Measurements from ENCODE around the gene OR7A5.
"Not testable (repeated sequence)": the region's sequence is repeated elsewhere in the genome, so short reads cannot be mapped to it uniquely, and the experiment has no call there.

OR7A5 gene

DNA sequence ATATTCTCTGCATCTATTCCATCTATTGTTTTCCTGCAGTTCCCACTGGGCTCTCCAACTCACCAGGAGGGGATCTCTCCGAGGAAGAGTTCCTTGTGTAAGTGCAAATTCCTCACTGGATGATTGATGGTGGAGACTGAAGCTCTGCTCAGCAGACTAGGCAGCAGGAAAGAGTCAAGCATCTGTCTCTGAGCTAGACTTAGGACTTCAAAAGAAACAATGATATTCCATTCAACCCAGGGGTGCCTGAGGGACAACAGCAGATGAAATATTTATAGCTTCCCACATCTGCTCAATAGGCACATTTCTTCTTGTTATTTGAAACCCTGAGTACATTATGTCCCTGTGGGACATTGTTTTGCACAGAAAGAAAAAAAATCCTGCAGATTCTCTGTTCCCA lies at the start of gene OR7A5, which contains the start of gene OR7C1:
TSS of gene OR7A5 (minus strand) at position 175 of the 400 bp plus-strand sequence. CDS start 6,944 bp downstream, outside the sequence.
TSS of gene OR7C1 (minus strand) at position 175 of the 400 bp plus-strand sequence. CDS start 35,049 bp downstream, outside the sequence.
- DNase-seq, result no peak

DNA sequence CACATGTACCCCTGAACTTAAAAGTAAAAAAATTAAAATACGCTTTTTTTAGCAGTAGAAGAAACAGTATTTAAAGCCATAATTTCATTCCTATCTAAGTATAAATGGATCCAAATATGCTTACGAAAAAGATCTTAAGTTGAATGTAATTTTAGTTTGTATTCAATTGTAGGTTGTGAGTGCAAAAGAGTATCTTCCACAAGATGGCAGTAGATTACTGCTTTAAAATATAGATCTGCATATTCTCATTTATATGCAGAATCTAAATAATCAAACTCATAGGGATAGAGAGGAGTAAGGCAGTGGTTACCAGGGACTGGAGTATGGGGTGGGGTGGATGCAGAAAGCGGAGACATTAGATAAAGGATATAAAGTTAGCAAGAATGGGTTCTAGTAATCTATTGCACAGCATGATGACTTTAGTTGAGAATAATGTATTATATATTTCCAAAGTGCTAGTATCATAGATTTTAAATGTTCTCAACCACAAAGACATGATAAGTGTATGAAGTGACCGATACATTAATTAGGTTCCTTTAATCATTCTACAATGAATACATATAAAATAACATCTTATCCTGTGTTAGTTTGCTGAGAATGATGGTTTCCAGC lies 36.7 kb upstream of the OR7A5 start:
- peak in 1 of 2 donors; percentile 1 for DNase-seq

DNA sequence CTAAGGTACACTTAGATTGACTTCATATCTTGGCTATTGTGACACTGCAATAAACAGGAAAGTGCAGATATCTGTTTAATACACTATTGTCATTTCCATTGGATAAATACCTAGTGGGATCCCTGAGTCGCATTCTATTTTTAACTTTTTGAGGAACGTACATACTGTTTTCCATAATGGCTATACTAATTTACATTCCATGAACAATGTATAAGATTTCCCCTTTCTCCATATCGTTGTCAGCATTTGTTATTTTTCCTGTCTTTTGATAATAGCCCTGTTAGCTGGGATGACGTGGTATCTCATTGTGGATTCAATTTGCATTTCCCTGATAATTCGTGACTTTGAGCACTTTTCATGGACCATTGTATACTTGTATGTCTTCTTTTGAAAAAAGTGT lies 33.5 kb upstream of the OR7A5 start:
- no peak for DNase-seq

DNA sequence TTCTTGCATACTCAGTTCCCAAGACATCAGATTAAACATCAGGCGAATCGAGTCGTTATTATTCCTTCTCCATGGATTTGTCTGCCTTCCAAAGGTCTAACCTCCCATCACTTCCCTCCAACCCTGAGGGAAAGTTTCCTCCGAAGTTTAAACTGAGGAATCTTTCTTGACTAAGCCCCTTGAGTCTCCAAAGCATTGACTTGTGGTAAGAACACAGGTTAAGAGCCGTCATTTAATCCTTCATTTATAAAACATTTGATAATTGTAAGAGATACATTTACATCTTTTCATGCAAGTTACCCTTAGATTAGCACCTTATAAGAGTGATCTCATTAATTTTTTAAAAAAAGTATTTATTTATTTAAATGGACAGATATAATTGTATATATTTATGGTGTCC lies 13.8 kb upstream of the OR7A5 start, which contains the start of gene OR7A10:
TSS of gene OR7A10 (minus strand) at position 101 of the 400 bp plus-strand sequence. CDS start 7,045 bp downstream, outside the sequence.
- DNase-seq, result no peak

DNA sequence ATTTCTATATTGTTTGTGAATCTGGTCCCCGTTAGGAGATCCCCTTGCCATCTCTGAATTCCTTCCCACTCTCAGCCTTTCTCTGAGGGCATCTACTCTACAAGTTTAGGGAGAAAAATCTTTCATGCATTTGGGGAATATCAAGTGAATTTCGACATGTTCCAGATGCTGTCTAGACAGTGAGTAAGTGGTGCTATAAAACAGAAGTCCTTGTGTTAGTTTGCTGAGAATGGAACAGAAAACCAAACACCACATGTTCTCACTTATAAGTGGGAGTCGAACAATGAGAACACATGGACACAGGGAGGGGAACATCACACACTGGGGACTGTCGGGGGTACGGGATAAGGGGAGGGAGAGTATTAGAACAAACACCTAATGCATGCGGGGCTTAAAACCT lies 8.6 kb upstream of the OR7A5 start:
- DNase-seq, result no peak

DNA sequence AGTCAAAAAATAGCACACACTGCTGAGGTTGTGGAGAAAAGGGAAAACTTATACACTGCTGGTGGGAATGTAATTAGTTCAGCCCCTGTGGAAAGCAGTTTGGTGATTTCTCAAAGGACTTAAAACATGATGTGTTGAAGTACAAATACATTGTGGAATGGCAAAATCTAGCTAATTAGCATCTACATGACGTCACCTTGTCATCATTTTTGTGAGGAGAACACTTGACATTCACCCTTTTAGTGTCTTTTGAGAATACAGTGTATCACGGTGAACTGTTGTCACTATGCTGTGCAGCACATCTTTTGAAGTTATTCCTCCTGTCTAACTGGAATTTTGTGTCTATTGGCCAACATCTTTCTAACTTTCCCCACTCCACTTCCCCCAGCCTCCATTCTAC lies 8.2 kb upstream of the OR7A5 start:
- DNase-seq, result no peak

DNA sequence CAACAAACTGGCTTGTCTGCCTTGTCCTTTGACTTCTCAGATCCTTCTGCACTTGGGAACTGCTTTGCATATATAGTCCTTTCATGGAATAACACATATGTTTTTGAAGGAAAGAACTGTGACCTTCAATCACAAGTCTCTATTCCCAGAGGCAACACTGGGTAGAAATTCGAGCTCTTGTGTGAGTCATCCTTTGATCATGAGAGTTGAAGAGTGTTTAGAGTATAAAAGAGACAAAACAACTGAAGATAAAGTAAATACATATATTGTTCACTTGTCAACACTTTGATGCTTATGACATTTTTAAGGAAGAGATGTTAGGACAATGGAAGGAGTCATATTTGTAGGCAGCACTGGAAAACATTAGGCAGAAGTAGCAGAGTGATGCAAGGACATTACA lies 5.2 kb upstream of the OR7A5 start:
- DNase-seq, result no peak

DNA sequence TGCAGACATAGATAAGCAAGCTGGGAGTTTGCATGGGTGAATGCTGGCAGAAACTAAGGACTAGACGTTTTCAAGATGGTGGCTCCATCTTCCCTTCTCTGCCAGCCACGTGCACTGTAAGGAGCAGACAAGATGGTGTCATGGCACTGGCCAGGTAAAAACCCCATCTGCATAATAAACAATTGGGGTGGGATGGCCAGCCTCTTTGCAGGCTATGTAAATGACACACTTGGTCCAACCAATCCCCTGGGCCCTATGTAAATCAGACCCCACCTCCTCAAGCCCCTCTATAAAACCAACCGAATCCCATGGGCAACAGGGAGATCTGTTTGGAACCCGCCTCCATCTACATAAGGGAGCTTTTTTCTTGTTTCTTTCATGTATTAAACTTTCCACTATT lies 2.4 kb upstream of the OR7A5 start:
- DNase-seq, result no peak

DNA sequence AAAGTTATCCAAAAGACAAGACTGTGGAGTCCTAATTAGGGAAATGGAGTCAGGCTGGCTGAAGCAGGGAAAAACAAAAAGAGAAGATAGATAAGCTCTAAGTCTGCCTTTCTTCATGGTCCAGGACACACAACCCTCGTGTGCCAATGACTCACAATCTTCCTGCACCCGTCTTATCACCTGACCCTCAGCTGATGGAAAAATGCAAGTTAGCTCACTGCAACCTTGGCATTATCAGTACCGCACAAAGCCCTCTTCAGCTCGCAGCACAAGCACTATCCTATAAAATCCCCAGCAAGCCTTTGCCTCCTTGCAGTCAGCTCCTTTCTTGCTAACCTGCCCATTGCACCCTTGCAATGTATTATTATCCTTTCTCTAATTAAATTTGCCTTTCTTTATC lies 4.3 kb downstream of the OR7A5 start:
- no peak for DNase-seq

DNA sequence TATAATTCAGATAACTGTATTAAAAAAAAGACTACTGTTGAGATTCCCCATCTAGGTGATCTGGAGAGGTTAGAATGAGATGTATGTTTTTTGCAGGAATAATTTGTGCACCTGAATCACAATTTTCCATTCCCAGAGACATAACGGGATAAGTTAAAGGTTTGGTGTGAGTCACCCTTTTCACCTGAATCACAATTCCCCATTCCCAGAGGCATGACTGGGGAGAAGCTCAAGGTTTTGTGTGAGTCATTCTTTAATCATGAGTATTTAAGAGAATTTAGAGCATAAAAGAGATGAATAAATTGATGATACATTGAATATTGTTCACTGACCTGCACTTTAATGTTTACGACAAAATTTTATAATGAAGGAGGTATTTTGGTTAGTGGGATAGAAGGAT lies 9.0 kb downstream of the OR7A5 start:
- no peak for DNase-seq

DNA sequence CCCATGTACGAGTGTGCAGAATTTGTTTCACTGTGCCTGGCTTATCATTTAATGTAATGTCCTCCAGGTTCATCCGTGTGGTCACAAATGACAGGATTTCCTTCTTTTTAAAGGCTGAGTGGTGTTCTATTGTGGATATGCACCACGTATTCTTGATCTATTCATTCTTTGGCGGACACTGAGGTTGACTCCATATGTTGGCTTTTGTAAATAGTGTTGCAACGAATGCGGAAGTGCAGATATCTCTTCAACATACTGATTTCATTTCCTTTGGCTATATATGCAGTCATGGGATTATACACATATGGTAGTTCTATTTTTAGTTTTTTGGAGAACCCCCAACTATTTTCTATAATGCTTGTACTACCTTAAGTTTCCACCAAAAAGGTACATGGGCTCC lies 13.0 kb downstream of the OR7A5 start:
- no peak for DNase-seq

DNA sequence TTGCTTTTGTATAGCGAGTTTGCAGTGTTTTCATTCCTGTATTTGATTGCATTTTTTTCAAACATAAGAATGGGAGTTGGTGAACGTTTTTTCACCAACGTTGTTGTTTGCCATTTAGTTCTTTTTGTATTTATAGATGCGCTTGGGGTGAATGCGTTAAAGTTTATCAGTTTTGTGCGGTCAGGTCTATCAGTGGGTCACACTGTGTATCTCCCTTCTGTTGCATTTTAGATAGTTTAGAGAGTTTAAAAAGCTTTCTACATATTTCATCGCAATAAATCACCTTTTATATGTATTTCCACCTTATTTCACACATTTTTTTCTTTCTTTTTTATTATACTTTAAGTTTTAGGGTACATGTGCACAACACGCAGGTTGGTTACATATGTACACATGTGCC lies 16.4 kb downstream of the OR7A5 start:
- DNase-seq, result no peak

DNA sequence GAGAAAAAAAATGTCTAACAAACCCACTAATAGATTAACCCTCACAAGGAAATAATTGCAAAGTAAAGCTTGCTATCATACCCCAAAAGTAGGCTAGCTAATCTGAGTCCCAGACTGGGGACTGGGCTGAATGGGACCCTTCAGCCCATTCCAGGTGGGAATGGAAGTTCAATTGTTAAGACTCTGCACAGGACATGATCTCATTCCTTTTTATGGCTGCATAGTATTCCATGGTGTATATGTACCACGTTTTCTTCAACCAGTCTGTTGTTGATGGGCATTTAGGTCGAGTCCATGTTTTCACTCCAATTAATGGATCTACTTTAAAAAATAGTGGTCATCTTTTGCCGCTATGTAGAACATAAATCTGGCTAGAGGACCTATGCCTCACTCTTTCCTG lies 17.9 kb downstream of the OR7A5 start:
- DNase-seq, result no peak

DNA sequence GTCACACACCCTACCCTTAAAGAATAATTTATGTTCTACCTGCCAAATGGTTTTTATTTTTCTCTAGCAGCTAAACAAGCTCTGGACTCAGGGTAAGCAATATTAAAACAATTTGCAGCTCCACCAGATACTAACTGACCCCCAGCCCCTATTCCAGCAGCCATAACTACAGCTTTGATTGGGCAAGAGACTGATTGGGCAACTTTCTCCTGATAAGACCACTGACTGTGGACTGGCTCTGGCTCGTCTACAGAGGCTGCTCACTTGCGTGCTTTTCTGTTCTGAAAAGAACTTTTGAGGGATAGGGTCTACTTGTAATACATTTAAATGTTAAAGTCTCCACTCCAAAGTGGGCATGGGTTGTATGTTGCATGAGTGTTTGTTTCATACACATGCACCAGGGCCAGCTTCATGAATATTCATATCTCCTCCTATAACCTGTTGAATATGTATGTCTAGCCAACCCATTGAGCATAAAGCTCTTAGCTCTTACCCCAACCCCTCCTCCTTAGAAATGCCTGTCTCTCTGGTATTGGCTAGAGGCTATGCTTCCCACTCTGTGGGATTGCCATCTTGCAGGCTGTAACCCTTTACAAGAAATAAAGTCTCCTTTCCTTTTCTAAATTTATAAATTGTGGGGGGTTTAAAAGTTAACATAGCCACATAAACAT lies 19.9 kb downstream of the OR7A5 start:
- no peak for DNase-seq

DNA sequence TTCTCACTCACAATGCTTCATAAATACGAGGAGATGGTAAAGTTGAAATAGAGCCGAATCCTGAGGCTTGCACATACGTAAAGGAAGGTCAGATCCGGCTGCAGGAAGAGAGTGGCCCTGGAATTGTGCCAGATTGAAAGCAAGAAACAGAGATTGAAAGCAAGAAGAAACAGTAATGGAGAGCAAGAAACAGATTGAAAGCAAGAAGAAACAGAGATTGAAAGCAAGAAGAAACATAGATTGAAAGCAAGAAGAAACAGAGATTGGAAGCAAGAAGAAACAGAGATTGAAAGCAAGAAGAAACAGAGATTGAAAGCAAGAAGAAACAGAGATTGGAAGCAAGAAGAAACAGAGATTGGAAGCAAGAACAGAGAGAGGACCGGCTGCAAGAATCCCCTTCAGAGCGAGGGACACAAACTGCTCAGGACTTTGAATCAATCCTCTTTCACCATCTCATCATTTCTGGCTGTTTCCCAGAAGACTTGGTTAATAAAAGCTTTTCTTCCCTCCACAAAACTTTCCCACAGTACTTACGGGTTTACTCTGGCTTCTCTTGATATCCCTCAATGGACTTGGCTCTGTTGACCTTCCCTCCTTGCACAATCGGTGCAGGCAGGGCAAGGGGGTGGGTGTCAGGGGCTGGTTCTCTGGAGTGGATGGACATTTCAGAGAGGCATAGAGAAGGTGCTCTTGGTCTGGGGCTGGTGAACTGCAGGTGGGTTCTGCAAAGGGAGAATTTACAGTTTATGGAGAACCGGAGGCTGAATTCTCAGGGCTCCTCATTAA lies 25.5 kb downstream of the OR7A5 start:
- no peak for DNase-seq

DNA sequence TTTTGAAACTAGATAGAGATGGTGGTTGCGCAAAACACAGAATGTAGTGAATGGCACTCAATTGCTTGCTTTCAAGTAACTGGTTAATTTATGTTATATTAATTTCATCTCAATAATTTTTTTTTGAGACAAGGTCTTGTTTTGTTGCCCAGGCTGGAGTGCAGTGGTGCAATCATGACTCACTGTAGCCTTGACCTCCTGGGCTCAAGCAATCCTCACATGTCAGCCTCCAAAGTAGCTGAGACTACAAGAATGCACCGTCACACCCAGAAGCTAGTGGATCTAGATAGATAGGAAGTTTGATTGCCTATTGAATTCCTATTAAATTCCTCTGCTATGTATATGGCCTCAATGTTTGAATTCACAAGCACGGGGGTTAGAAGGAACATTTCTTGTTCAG lies 30.2 kb downstream of the OR7A5 start:
- no peak for DNase-seq

DNA sequence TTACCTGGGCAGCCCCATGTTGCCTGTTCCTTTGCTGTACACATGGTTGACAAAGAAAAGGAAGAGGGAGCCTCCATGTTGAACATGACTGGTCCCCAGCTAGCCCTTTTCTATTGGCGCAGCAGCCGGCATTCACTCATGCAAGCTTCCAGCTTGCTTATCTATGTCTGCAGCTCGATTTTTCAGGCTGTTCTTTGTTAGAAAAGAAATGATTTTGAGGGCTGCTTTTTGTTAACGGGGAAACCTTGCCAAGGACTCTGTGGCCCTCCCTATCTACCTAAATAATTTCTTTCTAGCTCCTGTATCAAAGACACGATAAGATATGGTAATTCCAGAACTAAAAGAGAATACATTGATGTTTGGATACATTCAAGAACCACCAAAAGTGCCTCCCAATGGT lies 36.2 kb downstream of the OR7A5 start:
- DNase-seq, result no peak

DNA sequence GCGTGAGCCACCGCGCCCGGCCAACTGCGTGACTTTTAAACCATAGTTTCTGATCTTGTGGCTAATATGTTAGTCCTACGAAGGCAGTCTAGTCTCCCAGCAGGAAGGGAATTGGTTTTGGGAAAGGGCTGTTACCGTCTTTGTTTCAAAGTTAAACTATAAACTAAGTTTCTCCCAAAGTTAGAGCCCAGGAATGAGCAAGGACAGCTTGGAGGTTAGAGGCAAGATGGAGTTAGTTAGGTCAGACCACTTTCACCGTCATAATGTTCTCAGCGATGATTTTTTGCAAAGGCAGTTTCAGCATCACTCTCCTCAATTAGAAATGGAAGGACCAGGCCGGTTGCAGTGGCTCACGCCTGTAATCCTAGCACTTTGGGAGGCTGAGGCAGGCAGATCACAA lies 39.0 kb downstream of the OR7A5 start:
- DNase-seq, result no peak

DNA sequence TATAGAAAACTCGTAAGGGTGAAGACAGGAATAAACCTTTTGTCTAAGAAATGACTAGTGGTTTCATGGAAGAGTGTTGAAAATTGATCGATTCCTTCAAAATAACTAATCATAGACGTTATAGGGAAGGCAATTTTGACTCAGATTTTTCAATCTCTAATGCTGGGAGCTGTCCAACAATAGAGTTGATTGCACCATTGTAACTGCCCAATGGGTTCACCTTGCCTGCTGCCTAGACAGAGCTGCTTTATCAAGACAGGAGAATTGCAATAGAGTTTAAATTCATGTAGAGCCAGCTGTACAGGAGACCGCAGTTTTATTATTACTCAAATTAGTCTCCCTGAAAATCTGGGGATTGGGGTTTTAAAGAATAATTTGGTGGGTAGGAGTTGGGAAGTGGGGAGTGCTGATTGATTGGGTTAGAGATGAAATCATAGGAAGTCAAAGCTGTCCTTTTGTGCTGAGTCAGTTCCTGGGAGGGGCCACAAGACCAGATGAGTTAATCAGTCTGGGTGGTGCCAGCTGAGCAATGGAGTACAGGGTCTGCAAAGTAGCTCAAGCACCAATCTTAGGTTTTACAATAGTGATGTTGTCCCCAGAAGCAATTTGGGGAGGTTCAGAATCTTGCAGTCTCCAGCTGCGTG lies 39.8 kb downstream of the OR7A5 start:
- DNase-seq, result no peak

DNA sequence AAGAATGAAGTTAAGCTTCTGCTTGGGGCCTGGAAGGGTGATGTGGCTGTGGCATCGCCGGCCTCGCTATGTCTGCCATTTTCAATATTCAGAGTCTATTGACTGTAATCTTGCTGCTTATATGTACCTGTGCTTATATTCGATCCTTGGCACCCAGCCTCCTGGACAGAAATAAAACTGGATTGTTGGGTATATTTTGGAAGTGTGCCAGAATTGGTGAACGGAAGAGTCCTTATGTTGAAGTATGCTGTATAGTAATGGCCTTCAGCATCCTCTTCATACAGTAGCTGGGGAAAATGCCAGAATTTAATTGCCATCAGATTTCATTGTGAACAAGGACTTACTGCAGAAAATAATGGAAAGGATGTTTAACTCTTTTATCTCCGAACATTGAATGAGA lies 42.7 kb downstream of the OR7A5 start:
- DNase-seq, result not testable (repeated sequence)

DNA sequence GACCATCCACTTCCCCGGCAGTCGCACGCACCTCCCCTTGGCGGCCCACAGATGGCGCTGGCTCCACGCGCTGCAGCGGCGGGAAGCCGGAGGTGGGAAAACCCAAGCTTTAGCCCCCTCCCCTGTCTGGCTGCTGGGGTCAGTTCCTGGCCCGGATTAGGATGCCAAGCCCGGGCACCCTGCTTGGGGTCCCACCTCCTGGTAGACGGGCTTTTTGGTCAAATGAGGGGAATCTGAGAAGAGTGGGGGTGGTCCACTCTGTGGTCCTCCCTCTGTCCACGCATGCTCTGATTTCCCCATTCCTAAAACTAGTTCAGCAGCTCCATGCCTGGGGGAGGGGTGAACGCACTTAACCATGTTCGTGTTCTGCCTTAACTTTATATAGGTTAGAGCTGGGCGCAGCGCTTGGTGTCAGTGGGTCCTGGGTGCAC lies 48.5 kb downstream of the OR7A5 start:
- peak; percentile 1 to 24 for DNase-seq

DNA sequence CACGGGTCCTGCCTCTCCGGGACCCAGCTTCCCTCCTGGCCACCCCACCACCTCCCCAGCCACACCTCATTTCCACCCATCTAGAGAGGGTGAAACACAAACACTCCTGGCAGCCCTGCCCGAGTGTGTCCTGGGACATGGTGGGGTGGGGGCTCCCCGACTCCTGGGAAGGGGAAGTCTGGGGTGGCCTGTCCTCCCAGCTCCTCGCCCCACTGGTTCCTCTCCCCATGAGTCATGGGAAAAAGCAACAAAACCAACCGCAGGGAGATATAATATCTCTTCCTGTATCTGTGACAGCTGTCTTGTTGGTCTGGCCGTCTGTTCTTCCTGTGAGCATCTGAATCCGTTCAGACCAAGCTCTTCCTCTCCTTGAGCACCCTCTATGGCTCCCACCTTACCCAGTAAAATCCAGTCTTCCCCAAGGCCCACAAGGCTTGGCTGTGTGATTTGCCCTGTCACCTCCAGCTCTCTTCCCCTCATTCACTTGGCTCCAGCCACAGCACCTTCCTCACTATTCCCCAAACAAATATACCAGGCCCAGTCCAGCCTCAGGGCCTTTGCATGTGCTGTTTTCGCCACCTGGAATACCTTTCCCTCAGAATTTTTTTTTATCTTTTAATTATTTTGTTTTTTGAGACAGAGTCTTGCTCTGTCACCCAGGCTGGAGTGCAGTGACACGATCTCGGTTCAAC lies 49.7 kb downstream of the OR7A5 start:
- peak; percentile 25 to 76 for DNase-seq

DNA sequence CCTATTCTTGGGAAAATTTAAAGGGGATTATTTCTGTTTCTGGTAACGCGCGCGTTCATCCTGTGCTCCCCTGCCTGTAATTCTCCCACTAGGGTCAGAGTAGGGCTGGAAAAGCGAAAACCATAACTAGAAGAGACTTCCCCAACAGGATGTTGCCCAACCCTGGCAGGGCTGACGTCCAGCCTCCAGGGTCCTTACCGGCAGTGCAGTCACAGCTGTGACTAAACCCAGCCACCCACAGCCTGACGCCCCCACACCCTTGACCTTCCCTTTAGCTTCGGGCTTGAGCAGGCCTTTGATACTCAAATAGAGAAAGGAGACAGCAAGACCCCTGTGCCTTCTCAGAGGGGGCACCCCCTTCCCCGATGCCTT lies 50.3 kb downstream of the OR7A5 start:
- peak; percentile 4 to 75 for DNase-seq
